ENCODE results near the gene MIDN. TPM values are rescaled to one million over a fixed set of nuclear protein-coding genes. Genes with fewer than 3 reads are reported as not detected.

The MIDN gene
- total RNA-seq, 1 donor, result 23.2 TPM

- no peak for DNase-seq (ENCODE audit: low read depth)
- TF ChIP-seq CTCF (IDR thresholded peaks at IDR 0.05; ENCODE audit: insufficient read depth, low read length), result no peak
- H3K4me3 ChIP-seq (ENCODE audit: low read depth, low read length), result no peak overlapping the region
Observed at GRCh38 chr19:1263188-1263587, 14.8 kb downstream of the MIDN start.

GRCh38 chr19:1264801-1265614 is 16.6 kb downstream of the MIDN start:
- no peak for TF ChIP-seq CTCF (IDR thresholded peaks at IDR 0.05; ENCODE audit: insufficient read depth, low read length)
- no peak overlapping the region for H3K4me3 ChIP-seq (ENCODE audit: low read depth, low read length)
- peak; percentile 84 for DNase-seq (ENCODE audit: low read depth)

- TF ChIP-seq CTCF (IDR thresholded peaks at IDR 0.05; ENCODE audit: insufficient read depth, low read length), result no peak
- peak; percentile 76 for DNase-seq (ENCODE audit: low read depth)
- H3K4me3 ChIP-seq (ENCODE audit: low read depth, low read length), result peak overlapping the region; percentile 62
Observed at GRCh38 chr19:1265615-1266128, 17.3 kb downstream of the MIDN start.

GRCh38 chr19:1266129-1266915 is 17.9 kb downstream of the MIDN start:
- TF ChIP-seq CTCF (IDR thresholded peaks at IDR 0.05; ENCODE audit: insufficient read depth, low read length), result no peak
- peak; percentile 78 for DNase-seq (ENCODE audit: low read depth)
- H3K4me3 ChIP-seq (ENCODE audit: low read depth, low read length), result peak overlapping the region; percentile 62

- DNase-seq (ENCODE audit: low read depth), result peak; percentile 48
- TF ChIP-seq CTCF (IDR thresholded peaks at IDR 0.05; ENCODE audit: insufficient read depth, low read length), result peak; percentile 78
Observed at GRCh38 chr19:1266916-1267476, 18.6 kb downstream of the MIDN start.

GRCh38 chr19:1267477-1268225 is 19.3 kb downstream of the MIDN start:
- no peak for DNase-seq (ENCODE audit: low read depth)
- no peak for TF ChIP-seq CTCF (IDR thresholded peaks at IDR 0.05; ENCODE audit: insufficient read depth, low read length)
- H3K4me3 ChIP-seq (ENCODE audit: low read depth, low read length), result peak overlapping the region; percentile 65

More at GRCh38 chr19:1266916-1267476, 18.6 kb downstream of the MIDN start:
- H3K4me3 ChIP-seq (ENCODE audit: low read depth, low read length), result peak overlapping the region; percentile 65
